Fibroblast of peridontal ligament (primary cell): ENCODE measurements around the gene LTF.
A peak's percentile ranks its signal among the peaks of the same experiment; 100 is the strongest.

ENCODE experiments used
- DNase-seq: peaks from one replicate; pipeline ENCODE4 v3.0.0-alpha.2; 2010; ENCODE audit errors: extremely low read depth

Gene LTF

GRCh38 chr3:46490338-46491084, 25.8 kb upstream of the LTF start:
- DNase-seq = peak; percentile 43

GRCh38 chr3:46489875-46490274, 25.2 kb upstream of the LTF start:
- peak; percentile 76 for DNase-seq

- DNase-seq = no peak
Observed at GRCh38 chr3:46489381-46489780, 24.7 kb upstream of the LTF start.

- peak; percentile 86 for DNase-seq
Observed at GRCh38 chr3:46488735-46489361, 24.1 kb upstream of the LTF start.

GRCh38 chr3:46485779-46486175, 21.1 kb upstream of the LTF start:
- no peak for DNase-seq

- DNase-seq = no peak
Observed at GRCh38 chr3:46484911-46485778, 20.4 kb upstream of the LTF start.

- DNase-seq = no peak
Observed at GRCh38 chr3:46484388-46484787, 19.7 kb upstream of the LTF start.

- no peak for DNase-seq
Observed at GRCh38 chr3:46483825-46484224, 19.1 kb upstream of the LTF start.

- DNase-seq = peak; percentile 95
Observed at GRCh38 chr3:46482632-46483350, 18.1 kb upstream of the LTF start.

- DNase-seq = peak; percentile 33
Observed at GRCh38 chr3:46481636-46482035, 16.9 kb upstream of the LTF start.

- no peak for DNase-seq
Observed at GRCh38 chr3:46480491-46481195, 15.9 kb upstream of the LTF start.

- DNase-seq = no peak
Observed at GRCh38 chr3:46479696-46480095, 15.0 kb upstream of the LTF start.

GRCh38 chr3:46479021-46479420, 14.3 kb upstream of the LTF start:
- DNase-seq = no peak

GRCh38 chr3:46478341-46478740, 13.6 kb upstream of the LTF start:
- DNase-seq = no peak

- no peak for DNase-seq
Observed at GRCh38 chr3:46477756-46478155, 13.1 kb upstream of the LTF start.

GRCh38 chr3:46477145-46477544, 12.4 kb upstream of the LTF start:
- DNase-seq = no peak

GRCh38 chr3:46472736-46473135, 8.0 kb upstream of the LTF start:
- DNase-seq = no peak

- no peak for DNase-seq
Observed at GRCh38 chr3:46471371-46471914, 6.7 kb upstream of the LTF start.

- DNase-seq = no peak
Observed at GRCh38 chr3:46470831-46471230, 6.1 kb upstream of the LTF start.

- no peak for DNase-seq
Observed at GRCh38 chr3:46469680-46470357, 5.1 kb upstream of the LTF start.
